Activated CD4-positive, alpha-beta T cell treated with anti-CD3 and anti-CD28 coated beads, Interleukin-2, Interleukin-6, amounts not matched to agents 100 ng/mL and 50 ng/mL, durations not matched to agents 16 hours and 8 hours (primary cell): ENCODE measurements around the gene CHAD.
A peak's percentile ranks its signal among the peaks of the same experiment; 100 is the strongest.
"Not testable (repeated sequence)": the region's sequence is repeated elsewhere in the genome, so short reads cannot be mapped to it uniquely, and the experiment has no call there.

Source experiments
- DNase-seq: peaks from one replicate; pipeline ENCODE4 v3.0.0-alpha.2; 2020

The CHAD gene

DNA sequence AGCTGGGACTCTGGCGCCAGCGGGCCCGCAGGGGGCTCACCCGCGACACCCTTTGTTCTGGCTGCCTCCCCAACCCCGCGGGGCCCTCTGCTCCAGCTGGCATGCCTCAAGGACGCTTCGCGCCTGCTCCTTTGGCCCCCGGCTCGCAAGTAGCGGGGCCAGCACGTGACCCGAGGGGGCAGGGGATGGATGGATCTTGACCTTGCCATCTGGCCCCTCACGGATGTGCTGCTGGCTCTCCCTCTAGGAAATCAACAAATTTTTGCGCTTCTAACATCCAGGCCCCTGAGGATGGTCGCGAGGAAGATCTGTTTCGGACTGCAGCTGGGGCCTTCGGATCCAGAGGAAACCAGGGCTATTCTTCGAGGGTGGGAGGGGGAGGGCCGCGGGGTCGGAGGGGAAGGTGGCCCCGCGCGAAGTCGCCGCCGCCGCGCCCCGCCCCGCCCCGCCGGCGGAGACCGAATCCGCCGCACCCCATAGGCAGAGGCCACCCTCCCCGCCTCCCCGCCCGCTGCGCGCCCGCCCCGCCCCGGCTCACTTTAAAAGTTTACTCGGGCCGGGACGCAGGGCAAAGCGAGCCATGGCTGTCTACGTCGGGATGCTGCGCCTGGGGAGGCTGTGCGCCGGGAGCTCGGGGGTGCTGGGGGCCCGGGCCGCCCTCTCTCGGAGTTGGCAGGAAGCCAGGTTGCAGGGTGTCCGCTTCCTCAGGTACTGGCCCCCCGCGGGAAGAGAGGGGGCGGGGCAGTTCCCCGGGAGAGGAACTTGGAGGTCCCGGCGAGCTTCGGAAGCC lies 42.8 kb downstream of the CHAD start, which contains the start of gene ACSF2:
Gene ACSF2 (plus strand): TSS at position 537 of the 790 bp plus-strand sequence. CDS start 44 bp downstream, at position 581.
- peak; percentile 81 for DNase-seq

GRCh38 chr17:50424996-50425681 lies 43.5 kb downstream of the CHAD start:
- DNase-seq = no peak

DNA sequence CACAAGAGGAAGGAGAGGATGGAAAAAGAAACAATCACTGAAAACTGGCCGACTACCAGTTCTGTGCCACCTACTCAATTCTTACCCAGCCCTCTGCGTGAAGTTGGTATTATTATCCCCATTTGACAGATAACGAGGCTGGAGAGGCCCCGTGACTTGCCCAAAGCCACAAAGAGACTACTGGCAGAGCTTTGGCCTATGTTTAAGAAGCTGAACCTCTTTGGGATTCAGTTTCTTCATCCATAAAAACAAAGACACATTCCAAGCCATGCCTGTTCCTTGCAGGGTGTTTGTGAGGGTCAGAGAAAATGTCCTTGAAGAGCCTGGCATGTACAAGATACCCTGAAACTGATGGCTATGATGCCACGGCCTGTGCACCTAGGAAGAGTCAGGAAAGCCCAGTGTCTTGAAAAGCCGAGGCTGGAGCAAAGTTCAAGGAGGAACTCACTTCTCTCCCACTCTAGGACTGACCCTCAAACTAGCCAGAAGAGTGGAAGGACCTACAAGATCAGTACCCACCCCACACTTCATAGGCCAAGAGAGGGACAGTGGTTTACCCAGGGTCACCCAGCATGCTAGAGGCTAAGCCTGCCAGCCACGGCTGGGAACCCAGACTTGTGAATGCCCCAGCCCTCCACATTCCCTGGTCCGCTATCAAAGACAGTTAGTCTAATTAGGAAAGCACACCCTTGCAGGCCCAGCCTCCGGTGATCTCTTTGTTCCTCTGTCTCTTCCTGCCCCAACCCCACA lies 44.3 kb downstream of the CHAD start:
- DNase-seq = no peak

DNA sequence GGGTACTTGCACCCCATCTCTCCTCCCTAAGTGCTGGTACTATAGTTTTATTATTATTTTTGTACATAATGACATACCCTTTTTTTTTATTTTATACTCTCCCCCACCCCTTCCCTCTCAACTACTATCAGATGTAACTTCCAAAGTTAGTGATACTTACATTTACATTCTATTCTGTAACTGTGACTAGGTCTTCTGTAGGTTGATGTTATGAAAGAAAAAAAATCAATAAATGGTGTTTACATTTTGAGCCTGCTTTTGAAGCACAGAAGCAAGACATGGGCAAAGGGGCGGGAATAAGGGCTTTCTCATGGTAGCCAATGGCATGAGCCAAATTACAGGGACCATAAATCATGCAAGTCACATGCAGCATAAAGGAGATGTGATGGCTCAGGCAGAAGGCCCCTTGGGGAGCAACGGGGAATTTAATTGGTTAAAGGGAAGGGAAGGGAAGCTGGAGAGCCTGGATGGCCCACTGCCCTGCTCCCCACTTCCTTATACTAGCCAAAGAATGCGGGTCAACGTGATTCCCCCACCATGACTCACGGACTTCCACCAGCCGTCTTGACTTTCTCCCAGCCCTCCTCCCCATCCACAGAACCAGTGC lies 45.0 kb downstream of the CHAD start:
- no peak for DNase-seq

- no peak for DNase-seq
These were observed 45.9 kb downstream of the CHAD start for GRCh38 chr17:50422738-50423137.

GRCh38 chr17:50421308-50422051 lies 47.2 kb downstream of the CHAD start:
- peak; percentile 24 for DNase-seq

DNA sequence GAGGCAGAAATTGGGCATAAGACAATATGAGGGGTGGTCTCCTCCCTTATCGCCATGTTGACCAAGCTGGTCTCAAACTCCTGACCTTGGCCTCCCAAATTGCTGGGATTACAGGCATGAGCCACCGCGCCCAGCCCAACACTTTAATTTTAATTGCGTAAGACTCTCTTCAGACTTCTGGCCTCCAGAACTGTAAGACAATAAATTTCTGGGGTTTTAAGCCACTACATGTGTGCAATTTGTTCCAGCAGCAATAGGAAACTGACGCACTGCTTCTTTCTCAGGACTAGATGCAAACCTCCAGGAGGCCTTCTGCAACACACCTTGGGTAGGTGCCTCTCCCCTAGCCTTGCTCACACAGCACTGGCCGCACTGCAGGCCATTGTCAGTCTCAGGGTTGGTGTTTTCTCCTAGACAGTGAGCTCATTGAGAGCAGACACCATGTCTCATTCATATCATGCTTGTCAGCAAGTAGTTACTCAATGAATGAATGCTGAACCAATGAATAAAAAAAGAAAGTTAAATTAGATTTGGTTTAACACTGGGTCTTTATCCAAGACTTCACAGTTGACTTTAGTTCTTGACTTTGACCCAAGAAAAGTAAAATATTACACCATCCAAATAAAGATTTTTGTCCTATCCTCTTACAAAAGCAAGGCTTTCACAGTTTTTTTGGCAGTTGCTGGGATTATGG lies 48.1 kb downstream of the CHAD start:
- no peak for DNase-seq

DNA sequence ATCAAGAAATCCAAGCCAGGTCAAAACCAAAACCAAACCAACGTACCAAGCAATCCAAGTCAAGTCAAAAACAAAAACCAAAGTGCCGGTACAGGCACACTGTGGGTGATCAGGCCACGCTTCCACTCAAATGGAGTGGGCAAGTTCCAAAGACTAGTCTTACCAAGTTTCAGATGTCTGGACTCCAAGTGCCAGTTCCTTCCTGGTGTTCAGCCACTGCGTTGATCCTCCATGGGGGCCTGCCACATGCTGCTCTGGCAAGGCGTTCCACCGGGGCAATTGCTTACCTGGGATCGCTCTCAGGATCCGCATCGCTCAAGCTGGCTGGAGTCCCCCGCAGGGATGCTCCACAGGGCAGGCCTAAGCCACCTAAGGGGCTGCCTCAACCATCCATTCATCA lies 49.1 kb downstream of the CHAD start:
- DNase-seq = not testable (repeated sequence)

GRCh38 chr17:50414808-50415207 lies 53.9 kb downstream of the CHAD start:
- no peak for DNase-seq
